Esophagus muscularis mucosa (tissue), 4 donors: ENCODE measurements around the gene MARCKS. TPM values are rescaled to one million over a fixed set of nuclear protein-coding genes. Genes with fewer than 3 reads are reported as not detected.
A peak's percentile ranks its signal among the peaks of the same experiment; 100 is the strongest.

Experiments
- DNase-seq: peaks from one replicate; pipeline ENCODE4 v3.0.0-alpha.2; 2017; ENCODE audit errors: extremely low spot score
- H3K27ac ChIP-seq, 4 donors: fragments of 200-600 bp; sonication (generic); replicated peaks in 1 of 4; 1 replicate in 3 of 4; 2 replicates in 1 of 4; pipeline ENCODE4 v1.5.1; 2016 to 2019; ENCODE audit warnings: mild to moderate bottlenecking in 1 of 4
- H3K27me3 ChIP-seq, 4 donors: fragments of 200-600 bp; sonication (generic); one replicate each; pipeline versions ENCODE4 v1.5.1 to v1.6.0; 2016 to 2019
- H3K36me3 ChIP-seq, 4 donors: fragments of 200-600 bp; sonication (generic); one replicate each; pipeline ENCODE4 v1.5.1; 2016 to 2019
- H3K4me1 ChIP-seq, 4 donors: fragments of 200-600 bp; sonication (generic); one replicate each; pipeline ENCODE4 v1.5.1; 2016 to 2019
- H3K4me3 ChIP-seq, 4 donors: fragments of 200-600 bp; sonication (generic); 1 replicate in 2 of 4; 2 replicates in 2 of 4; pipeline ENCODE4 v1.5.1; 2016 to 2019; ENCODE audit warnings: mild to moderate bottlenecking in 4 of 4, moderate library complexity in 1 of 4
- H3K9me3 ChIP-seq, 4 donors: fragments of 200-600 bp; sonication (generic); 1 replicate in 3 of 4; 2 replicates in 1 of 4; pipeline ENCODE4 v1.5.1; 2016 to 2019
- CTCF ChIP-seq, 3 experiments: fragments of 200-600 bp in 2 of 3; fragments of 450-650 bp in 1 of 3; sonication (generic) in 2 of 3; IDR thresholded peaks; one replicate each; pipeline ENCODE4 v1.5.1; 2017 to 2019; ENCODE audit warnings: antibody characterized with exemption in 3 of 3, mild to moderate bottlenecking in 2 of 3, moderate library complexity in 1 of 3
- EP300 ChIP-seq: sonication (generic); formaldehyde crosslinking; IDR thresholded peaks from one replicate; pipeline ENCODE4 v1.6.1; 2017; ENCODE audit warnings: antibody characterized with exemption
- POLR2A ChIP-seq: fragments of 450-650 bp; IDR thresholded peaks from one replicate; pipeline ENCODE4 v1.6.1; 2017; ENCODE audit warnings: antibody characterized with exemption, moderate library complexity, mild to moderate bottlenecking, low read depth
- POLR2AphosphoS5 ChIP-seq, 2 donors: sonication (generic); formaldehyde crosslinking; IDR thresholded peaks; one replicate each; pipeline ENCODE4 v1.6.1; 2017; ENCODE audit warnings: antibody characterized with exemption in 2 of 2
- WGBS: methylation state at CpG from one replicate; pipeline ENCODE4 v1.1.5; 2018; 5-methylcytosine and 5-hydroxymethylcytosine counted together
- intact Hi-C: fragments of 100-400 bp; cut with DNase I; formaldehyde crosslinking; loops from one replicate; pipeline ENCODE4 v1.15.1; 2023
- total RNA-seq, 4 donors: library from RNA; depleted of rRNA; stranded (reverse); fragments of >200 nt; gene quantifications; one replicate each; pipeline versions ENCODE4 v1.1.0 to v1.2.1, GENCODE V29; 2016

The MARCKS gene
- total RNA-seq, 4 donors from 2014 or later, result 19.2 to 32.7 (median 31.2) TPM

GRCh38 chr6:113894712-113895674, 37.8 kb downstream of the MARCKS start:
- Histone ChIP-seq H3K9me3 (peaks cover 0 to 7% (median 0%) of the 10 kb centered on the region in 4 donors), H3K27me3 (no peaks in the 10 kb centered on the region), H3K36me3 (no peaks in the 10 kb centered on the region), H3K4me3 (no peak overlapping the region), H3K27ac (no peak overlapping the region), H3K4me1 (no peaks in the 10 kb centered on the region)
- no peak for DNase-seq
- TF ChIP-seq POLR2A (no peak), CTCF (IDR thresholded peaks at IDR 0.05) (no peak), EP300 (no peak), POLR2AphosphoS5 (IDR thresholded peaks at IDR 0.05) (no peak)
- intact Hi-C loops, result no loop called here
- 56% methylated on average over 6 of the region's 6 CpGs for WGBS

- intact Hi-C loops, result loop anchor here (10.0 kb wide), 1 partner anchor 1117 kb away; no protein-coding TSS in a partner anchor
- TF ChIP-seq CTCF (IDR thresholded peaks at IDR 0.05) (no peak), POLR2AphosphoS5 (IDR thresholded peaks at IDR 0.05) (no peak), POLR2A (no peak), EP300 (no peak)
- no peaks in the 10 kb centered on the region for H3K36me3 ChIP-seq
- no peaks in the 10 kb centered on the region for H3K9me3 ChIP-seq
- H3K27ac ChIP-seq, result no peak overlapping the region
- no peak overlapping the region for H3K4me3 ChIP-seq
- no peak for DNase-seq
- WGBS, result 89% methylated on average over 2 of the region's 2 CpGs
- H3K4me1 ChIP-seq, result peaks cover 7 to 19% (median 14%) of the 10 kb centered on the region in 4 donors
- no peaks in the 10 kb centered on the region for H3K27me3 ChIP-seq
Observed at GRCh38 chr6:113901482-113901881, 44.3 kb downstream of the MARCKS start.

GRCh38 chr6:113903666-113904330, 46.7 kb downstream of the MARCKS start:
- WGBS, result 29% methylated on average over 9 of the region's 9 CpGs
- Histone ChIP-seq H3K27me3 (no peaks in the 10 kb centered on the region), H3K27ac (peak overlapping the region; percentile 17 to 76 (median 26)), H3K4me3 (no peak overlapping the region), H3K4me1 (peaks cover 7 to 19% (median 14%) of the 10 kb centered on the region in 4 donors), H3K36me3 (no peaks in the 10 kb centered on the region), H3K9me3 (no peaks in the 10 kb centered on the region)
- TF ChIP-seq CTCF (IDR thresholded peaks at IDR 0.05), result no peak
- TF ChIP-seq POLR2AphosphoS5 (IDR thresholded peaks at IDR 0.05), result peak in 1 of 2 donors; percentile 52
- DNase-seq, result no peak
- intact Hi-C loops, result loop anchor here (10.0 kb wide), 1 partner anchor 1119 kb away; no protein-coding TSS in a partner anchor

- intact Hi-C loops, result loop anchor here (10.0 kb wide), 1 partner anchor 1122 kb away; no protein-coding TSS in a partner anchor
- 91% methylated on average over 6 of the region's 6 CpGs for WGBS
- Histone ChIP-seq H3K4me1 (peaks cover 7 to 19% (median 15%) of the 10 kb centered on the region in 4 donors), H3K9me3 (no peaks in the 10 kb centered on the region), H3K4me3 (no peak overlapping the region), H3K36me3 (no peaks in the 10 kb centered on the region), H3K27ac (no peak overlapping the region), H3K27me3 (no peaks in the 10 kb centered on the region)
- DNase-seq, result no peak
- TF ChIP-seq CTCF (IDR thresholded peaks at IDR 0.05), result no peak
- TF ChIP-seq POLR2AphosphoS5 (IDR thresholded peaks at IDR 0.05), result no peak
- TF ChIP-seq EP300, result no peak
- no peak for TF ChIP-seq POLR2A
Observed at GRCh38 chr6:113907102-113907815, 50.1 kb downstream of the MARCKS start.
